Activated T-helper 1 cell treated with Interleukin-2 at 50 U/mL for 16 hours (primary cell): ENCODE data around the gene ATF2.
A peak's percentile ranks its signal among the peaks of the same experiment; 100 is the strongest.

Experiments used
- DNase-seq: peaks from one replicate; pipeline ENCODE4 v3.0.0-alpha.2; 2020; ENCODE audit warnings: low read depth

ATF2 gene

GRCh38 chr2:175167792-175168563, at the start of gene ATF2:
Gene ATF2 (minus strand): TSS chr2:175168203. CDS start chr2:175136443, 31,760 bp downstream.
- DNase-seq: peak; percentile 95

GRCh38 chr2:175207741-175208438, 39.9 kb upstream of the ATF2 start:
- DNase-seq: no peak

GRCh38 chr2:175206866-175207265, 38.9 kb upstream of the ATF2 start:
- DNase-seq: no peak

GRCh38 chr2:175205523-175205922, 37.5 kb upstream of the ATF2 start:
- no peak for DNase-seq

- no peak for DNase-seq
Measured at GRCh38 chr2:175203621-175204496, 35.9 kb upstream of the ATF2 start.

- no peak for DNase-seq
Measured at GRCh38 chr2:175195012-175195411, 27.0 kb upstream of the ATF2 start.

- no peak for DNase-seq
Measured at GRCh38 chr2:175188761-175189160, 20.8 kb upstream of the ATF2 start.

GRCh38 chr2:175187378-175187777, 19.4 kb upstream of the ATF2 start:
- no peak for DNase-seq

- no peak for DNase-seq
Measured at GRCh38 chr2:175183674-175184073, 15.7 kb upstream of the ATF2 start.

- DNase-seq: no peak
Measured at GRCh38 chr2:175181877-175182308, 13.9 kb upstream of the ATF2 start.

GRCh38 chr2:175181104-175181876, 13.3 kb upstream of the ATF2 start, which contains the start of gene ATP5MC3:
Gene ATP5MC3 (minus strand): TSS chr2:175181710. CDS start chr2:175181393, 317 bp downstream.
- DNase-seq: peak; percentile 84

- DNase-seq: no peak
Measured at GRCh38 chr2:175180701-175181103, 12.7 kb upstream of the ATF2 start.

- DNase-seq: no peak
Measured at GRCh38 chr2:175176624-175177023, 8.6 kb upstream of the ATF2 start.

- no peak for DNase-seq
Measured at GRCh38 chr2:175175896-175176295, 7.9 kb upstream of the ATF2 start.

GRCh38 chr2:175175320-175175719, 7.3 kb upstream of the ATF2 start:
- no peak for DNase-seq

GRCh38 chr2:175170659-175171304, 2.8 kb upstream of the ATF2 start:
- DNase-seq: no peak

GRCh38 chr2:175169191-175169590, 1.2 kb upstream of the ATF2 start:
- no peak for DNase-seq

GRCh38 chr2:175168564-175168945, 552 bp upstream of the ATF2 start:
- no peak for DNase-seq

- peak; percentile 13 for DNase-seq
Measured at GRCh38 chr2:175167076-175167791, 769 bp downstream of the ATF2 start.

GRCh38 chr2:175166216-175166824, 1.7 kb downstream of the ATF2 start:
- DNase-seq: no peak
